GM13976 (cell line): Measurements from ENCODE around the gene CEP85L.

ENCODE experiments used
- DNase-seq: peaks from one replicate; pipeline ENCODE4 v3.0.0; 2012; ENCODE audit warnings: low spot score
- CTCF ChIP-seq: IDR thresholded peaks from 2 replicates; pipeline ENCODE4 v1.5.1; 2012; ENCODE audit warnings: borderline replicate concordance, mild to moderate bottlenecking; ENCODE audit not compliant: insufficient read depth; ENCODE audit errors: extremely low read depth, missing control alignments, control extremely low read depth
- in situ Hi-C: fragments of 300-500 bp; cut with MboI; formaldehyde crosslinking; loops from one replicate; pipeline ENCODE4 v1.12.0; 2022; ENCODE audit warnings: low sequenced_read_pairs, mixed read lengths, inconsistent platforms; ENCODE audit not compliant: unreplicated experiment

CEP85L gene

GRCh38 chr6:118529756-118530155 lies 121.6 kb downstream of the CEP85L start:
- no peak for TF ChIP-seq CTCF
- no peak for DNase-seq
- in situ Hi-C loops = no loop called here

- in situ Hi-C loops = no loop called here
- DNase-seq = no peak
- TF ChIP-seq CTCF = no peak
Measured at GRCh38 chr6:118528129-118528528, 123.3 kb downstream of the CEP85L start.

- no peak for DNase-seq
- in situ Hi-C loops = no loop called here
- no peak for TF ChIP-seq CTCF
Measured at GRCh38 chr6:118525913-118526780, 125.2 kb downstream of the CEP85L start.

GRCh38 chr6:118524686-118525085 lies 126.7 kb downstream of the CEP85L start:
- no peak for DNase-seq
- no peak for TF ChIP-seq CTCF
- in situ Hi-C loops = loop anchor here (25.0 kb wide), 1 partner anchor 237 kb away; no protein-coding TSS in a partner anchor

GRCh38 chr6:118523216-118523615 lies 128.2 kb downstream of the CEP85L start:
- no peak for TF ChIP-seq CTCF
- in situ Hi-C loops = loop anchor here (25.0 kb wide), 1 partner anchor 236 kb away; no protein-coding TSS in a partner anchor
- DNase-seq = peak; percentile 18

- in situ Hi-C loops = loop anchor here (25.0 kb wide), 1 partner anchor 235 kb away; no protein-coding TSS in a partner anchor
- DNase-seq = no peak
- TF ChIP-seq CTCF = no peak
Measured at GRCh38 chr6:118522422-118522821, 129.0 kb downstream of the CEP85L start.
